D721Med (cell line): Measurements from ENCODE around the gene MLYCD.

Experiments used
- DNase-seq: peaks from one replicate; pipeline ENCODE4 v3.0.0; 2011; ENCODE audit warnings: low spot score; ENCODE audit not compliant: insufficient read length
- FAIRE-seq: peaks from 2 replicates; lab custom pipeline; 2011; peaks lifted over from hg19 to GRCh38; lab: Jason Lieb, UNC
- TF ChIP-seq, protein P1 (sequence below): IDR thresholded peaks from 2 replicates; pipeline ENCODE4 v1.5.1; 2012; ENCODE audit warnings: mild to moderate bottlenecking, control low read depth; ENCODE audit not compliant: insufficient read depth; ENCODE audit errors: missing control alignments

MLYCD gene

DNA sequence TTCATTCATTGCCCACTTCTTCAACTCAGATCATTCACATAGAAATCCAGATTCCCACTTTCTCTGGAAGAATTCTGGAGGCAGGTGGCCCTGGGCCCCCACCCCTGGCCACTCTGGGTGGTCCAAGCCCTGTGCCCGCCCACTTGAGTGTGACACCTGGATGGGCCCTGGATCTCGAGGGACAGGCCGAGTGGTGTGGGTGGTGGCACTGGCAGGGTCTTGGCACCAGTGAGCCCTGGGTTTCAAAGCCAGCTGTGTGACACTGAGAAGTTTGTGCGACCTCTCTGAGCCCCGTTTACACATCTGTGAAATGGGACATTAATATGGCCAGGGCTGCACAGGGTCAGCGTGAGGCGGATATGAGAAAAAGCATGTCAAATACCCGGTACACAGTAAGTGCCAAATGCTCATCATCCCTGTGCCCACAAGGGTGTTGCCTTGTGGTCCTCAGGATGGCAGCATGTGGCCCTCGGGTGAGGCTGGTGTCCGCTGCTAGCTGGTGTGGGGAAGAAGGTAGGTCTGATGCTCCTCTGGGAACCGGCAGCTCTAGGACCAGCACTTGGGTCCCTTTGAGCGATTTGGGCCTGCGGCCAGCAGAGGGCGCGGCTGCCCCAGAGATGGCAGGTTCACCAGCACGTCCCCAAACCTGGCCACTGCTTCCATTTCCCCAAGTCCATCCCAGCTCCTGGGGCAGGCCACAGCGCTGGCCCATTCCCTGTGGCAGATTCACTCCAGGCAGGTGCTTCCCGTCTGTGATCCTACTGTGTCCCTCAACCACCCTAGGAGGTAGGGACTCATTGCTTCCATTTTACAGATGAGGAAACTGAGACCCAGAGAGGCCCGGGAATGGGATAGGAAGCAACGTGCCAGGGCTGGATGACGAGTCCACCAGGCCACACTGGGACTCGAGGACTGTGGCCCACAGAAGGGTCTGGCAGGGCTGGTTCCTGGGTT is 57.7 kb downstream of the MLYCD start:
- FAIRE-seq = no peak
- no peak for DNase-seq
- TF ChIP-seq, protein P1, sequence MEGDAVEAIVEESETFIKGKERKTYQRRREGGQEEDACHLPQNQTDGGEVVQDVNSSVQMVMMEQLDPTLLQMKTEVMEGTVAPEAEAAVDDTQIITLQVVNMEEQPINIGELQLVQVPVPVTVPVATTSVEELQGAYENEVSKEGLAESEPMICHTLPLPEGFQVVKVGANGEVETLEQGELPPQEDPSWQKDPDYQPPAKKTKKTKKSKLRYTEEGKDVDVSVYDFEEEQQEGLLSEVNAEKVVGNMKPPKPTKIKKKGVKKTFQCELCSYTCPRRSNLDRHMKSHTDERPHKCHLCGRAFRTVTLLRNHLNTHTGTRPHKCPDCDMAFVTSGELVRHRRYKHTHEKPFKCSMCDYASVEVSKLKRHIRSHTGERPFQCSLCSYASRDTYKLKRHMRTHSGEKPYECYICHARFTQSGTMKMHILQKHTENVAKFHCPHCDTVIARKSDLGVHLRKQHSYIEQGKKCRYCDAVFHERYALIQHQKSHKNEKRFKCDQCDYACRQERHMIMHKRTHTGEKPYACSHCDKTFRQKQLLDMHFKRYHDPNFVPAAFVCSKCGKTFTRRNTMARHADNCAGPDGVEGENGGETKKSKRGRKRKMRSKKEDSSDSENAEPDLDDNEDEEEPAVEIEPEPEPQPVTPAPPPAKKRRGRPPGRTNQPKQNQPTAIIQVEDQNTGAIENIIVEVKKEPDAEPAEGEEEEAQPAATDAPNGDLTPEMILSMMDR = peak; percentile 82

DNA sequence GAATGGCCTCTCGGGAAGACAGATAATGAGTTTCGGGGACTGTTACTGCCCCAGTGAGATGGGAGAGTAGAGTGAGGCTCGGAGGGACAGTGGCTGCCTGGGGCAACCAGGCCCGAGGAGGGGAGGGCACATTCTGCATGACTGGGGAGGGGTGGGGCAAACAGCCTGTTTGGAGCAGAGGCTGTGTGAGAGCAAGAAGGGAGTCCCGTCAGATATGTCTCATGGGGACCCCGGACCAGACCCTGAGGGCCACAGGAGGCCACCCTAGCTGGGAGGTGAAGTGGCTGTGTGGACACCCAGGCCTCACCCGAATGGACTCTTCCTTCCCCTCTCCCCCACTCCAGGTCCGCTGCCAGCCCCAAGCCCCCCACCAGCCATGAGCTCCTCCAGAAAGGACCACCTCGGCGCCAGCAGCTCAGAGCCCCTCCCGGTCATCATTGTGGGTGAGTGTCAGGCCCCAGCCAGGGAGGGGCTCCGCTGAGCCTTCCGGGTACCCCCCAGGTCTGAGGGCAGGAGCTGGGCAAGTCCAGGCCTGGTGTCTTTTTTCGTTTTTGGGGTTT is 58.5 kb downstream of the MLYCD start:
- TF ChIP-seq, protein P1 = no peak
- FAIRE-seq = no peak
- DNase-seq = no peak

DNA sequence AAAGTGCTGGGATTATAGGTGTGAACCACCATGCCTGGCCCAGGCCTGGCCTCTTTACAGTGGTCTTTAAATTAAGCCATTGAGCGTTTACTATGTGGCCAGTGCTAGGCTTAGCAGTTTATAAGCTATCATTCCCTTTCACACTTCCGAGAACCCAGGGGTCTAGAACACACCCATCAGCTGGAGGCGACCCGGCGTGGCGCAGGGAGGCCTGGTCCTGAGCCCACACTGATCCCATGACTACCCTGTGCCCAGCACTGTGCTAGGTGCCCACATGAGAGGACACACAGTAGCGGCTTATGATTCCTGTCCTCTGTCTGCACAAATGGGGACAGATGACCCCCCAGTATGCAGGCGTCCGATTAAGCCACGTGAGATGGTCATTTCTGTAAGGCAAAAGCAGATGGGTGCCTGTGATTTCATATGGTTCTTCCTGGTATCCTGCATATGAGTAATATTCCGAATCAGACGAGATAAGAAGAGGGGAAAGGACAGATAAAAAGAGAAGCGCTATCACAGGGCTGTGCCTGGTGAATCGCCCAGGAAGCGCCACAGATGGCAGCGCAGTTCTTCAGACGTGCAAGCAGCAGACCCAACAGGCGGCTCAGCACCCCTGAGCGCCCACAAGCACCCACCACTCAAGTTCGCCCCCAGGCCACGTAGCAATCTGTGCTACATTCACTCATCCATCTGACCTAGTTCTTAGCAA is 59.4 kb downstream of the MLYCD start:
- DNase-seq (no peak), FAIRE-seq (no peak)
- TF ChIP-seq, protein P1 = no peak

DNA sequence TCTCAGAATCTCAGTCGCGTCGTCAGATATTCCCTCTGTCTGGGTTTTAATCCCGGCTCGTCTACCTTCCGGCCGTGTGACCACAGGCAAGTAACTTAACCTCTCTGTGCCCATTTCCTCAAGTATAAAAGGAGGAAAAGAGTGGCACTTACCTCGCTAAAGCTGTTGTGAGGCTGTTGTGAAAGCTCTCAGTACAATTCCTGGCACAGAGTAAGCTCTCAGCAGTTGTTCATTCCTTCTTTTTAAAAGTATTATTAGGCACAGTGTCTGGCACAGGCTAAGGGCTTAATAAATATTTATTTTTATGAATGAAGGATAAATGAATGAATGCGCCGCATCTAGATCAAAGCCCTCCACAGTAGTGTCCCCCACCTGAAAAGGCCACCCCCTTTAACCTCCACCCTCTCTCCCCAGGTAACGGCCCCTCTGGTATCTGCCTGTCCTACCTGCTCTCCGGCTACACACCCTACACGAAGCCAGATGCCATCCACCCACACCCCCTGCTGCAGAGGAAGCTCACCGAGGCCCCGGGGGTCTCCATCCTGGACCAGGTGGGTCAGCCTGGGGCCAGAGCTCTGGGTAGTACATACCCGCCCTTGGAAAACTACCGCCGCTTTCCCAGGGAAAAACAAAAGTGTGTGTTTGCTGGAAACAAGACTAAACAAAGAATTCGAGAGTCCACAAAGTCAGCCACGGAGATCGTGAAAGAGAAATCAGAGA is 60.1 kb downstream of the MLYCD start:
- TF ChIP-seq, protein P1 = no peak
- FAIRE-seq (no peak), DNase-seq (no peak)

DNA sequence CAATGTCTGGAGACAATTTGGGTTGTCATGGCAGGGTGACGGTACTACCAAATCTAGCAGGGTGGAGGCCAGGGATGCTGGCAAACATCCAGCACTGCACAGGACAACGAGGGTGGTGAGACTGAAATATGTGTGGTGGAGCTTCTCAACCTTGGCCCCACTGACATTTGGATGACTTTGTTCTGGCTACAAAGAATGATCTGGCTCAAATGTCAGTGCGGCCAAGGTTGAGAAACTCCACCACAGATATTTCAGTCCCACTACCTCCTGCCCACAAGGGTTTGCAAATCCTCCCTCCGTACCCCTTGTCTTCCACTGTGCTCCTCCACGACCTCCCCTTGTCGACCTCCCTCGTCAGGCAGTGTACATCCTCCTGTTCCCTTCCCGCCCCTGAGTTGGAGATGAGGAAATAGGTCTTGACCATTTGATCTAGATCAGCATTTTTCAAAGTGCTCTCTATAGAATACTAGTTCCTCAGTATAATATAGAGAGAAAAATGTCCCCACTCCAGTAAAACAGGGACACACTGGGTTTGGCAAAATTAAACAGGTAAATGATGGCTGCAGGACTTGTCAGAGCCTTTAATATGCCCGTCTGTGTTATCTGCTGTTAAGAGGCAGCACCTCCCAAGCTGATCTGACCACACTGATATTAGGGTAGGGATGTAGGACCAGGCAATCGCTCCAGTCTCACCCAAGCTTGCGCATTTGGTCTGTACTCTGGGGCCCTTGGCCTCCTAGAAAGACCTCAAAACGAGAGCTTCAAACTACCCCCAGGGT is 60.9 kb downstream of the MLYCD start:
- TF ChIP-seq, protein P1 = no peak
- FAIRE-seq (no peak), DNase-seq (no peak)
